ENCODE measurements around the gene MAN1A1.

MAN1A1 gene

DNA sequence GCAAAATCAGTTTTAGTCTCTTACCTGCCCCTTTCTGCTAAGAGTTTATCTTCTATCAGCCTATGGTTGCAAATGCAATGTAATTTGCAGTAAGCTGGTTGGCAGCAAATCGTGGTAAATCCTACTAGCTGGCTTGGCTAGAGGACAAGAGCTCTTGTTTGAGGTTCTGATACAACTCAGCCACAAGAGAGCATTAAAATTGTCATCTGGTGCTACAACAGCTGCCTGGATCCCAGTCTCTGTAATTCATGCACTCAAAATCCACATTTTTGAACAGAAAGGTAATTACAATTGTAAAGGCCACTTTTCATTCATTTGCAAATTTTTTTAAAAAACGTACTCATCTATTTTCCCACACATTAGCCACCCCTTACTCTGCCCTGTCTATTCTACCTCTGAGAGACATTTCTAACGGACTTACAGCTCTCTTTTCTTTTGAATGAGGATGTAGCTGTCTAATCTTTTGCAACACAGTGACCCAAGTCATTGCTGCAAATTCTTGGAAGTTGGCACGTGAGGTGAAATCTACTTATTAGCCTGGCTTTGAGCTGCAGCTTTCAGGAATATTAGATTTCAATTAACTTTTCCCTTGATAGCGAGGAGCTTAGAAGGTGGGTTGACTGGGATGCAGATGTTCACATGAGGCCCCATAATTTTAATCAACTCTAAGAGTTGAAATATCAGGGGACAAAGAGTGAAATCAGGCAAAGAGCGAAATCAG is 217.1 kb downstream of the MAN1A1 start:
- DNase-seq: no peak

DNA sequence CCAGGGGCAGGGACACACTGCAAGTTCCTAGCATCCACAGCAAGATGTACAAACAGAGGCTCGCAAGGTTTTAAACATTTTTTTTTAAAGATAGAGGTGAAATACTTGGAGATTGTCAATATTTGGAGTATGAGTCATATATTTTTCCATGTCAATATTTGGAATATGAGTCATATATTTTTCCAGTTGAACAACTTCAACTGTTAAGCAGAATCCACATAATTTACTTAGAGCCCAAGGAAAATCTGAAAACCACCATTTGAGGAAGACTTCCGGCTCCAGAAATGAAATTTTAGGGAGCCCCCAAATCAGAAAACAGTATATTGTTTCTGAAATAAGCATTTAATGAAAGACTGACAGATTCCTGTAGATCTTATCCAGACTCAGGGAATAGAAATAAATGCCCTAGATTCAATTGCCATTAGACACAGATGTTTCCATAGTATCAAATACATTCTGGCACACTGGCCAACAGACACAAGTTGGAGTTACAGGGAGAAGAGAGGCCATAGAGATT is 219.5 kb downstream of the MAN1A1 start:
- DNase-seq: no peak

- DNase-seq: no peak
Measured at GRCh38 chr6:119129148-119129967, 220.2 kb downstream of the MAN1A1 start.

GRCh38 chr6:119128252-119128912 is 221.2 kb downstream of the MAN1A1 start:
- DNase-seq: no peak

DNA sequence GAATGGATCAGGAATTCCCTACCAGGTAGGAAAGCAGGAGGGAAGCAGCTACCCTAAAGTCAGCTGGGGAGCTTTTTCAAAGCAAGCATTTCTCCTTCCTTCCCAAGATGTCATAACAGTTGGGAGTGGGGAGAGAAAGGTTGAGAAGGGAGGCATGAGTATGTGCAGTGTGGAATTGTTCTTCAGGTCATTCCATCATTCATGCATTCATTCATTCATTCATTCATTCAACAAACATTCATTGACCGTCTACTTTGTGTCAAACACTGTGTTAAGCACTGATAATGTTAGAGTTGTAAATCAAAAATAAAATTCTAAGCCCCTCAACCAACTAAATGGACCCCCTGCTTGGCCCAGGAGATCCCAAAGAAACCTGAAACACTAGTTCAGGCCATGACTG is 221.9 kb downstream of the MAN1A1 start:
- DNase-seq: no peak

Measured in NCI-H1417 treated with DMSO at 0.1 percent for 48 hours (cell line).